Mammary epithelial cell (primary cell): ENCODE data around the gene MCL1.

ENCODE experiments used
- EZH2 ChIP-seq: IDR thresholded peaks from 2 replicates; pipeline ENCODE4 v1.6.1; 2012; ENCODE audit warnings: low read length, inconsistent platforms, borderline replicate concordance
- TF ChIP-seq, protein P1 (sequence below), 2 donors: IDR thresholded peaks in 1 of 2; conservative IDR thresholded peaks in 1 of 2; 2 replicates each; pipeline ENCODE4 v1.5.1; 2011 to 2012; ENCODE audit warnings: inconsistent platforms in 2 of 2, low read length in 2 of 2, mild to moderate bottlenecking in 2 of 2, control low read depth in 1 of 2, low read depth in 1 of 2; ENCODE audit not compliant: insufficient read depth in 1 of 2; ENCODE audit errors: extremely low read depth in 1 of 2

DNA sequence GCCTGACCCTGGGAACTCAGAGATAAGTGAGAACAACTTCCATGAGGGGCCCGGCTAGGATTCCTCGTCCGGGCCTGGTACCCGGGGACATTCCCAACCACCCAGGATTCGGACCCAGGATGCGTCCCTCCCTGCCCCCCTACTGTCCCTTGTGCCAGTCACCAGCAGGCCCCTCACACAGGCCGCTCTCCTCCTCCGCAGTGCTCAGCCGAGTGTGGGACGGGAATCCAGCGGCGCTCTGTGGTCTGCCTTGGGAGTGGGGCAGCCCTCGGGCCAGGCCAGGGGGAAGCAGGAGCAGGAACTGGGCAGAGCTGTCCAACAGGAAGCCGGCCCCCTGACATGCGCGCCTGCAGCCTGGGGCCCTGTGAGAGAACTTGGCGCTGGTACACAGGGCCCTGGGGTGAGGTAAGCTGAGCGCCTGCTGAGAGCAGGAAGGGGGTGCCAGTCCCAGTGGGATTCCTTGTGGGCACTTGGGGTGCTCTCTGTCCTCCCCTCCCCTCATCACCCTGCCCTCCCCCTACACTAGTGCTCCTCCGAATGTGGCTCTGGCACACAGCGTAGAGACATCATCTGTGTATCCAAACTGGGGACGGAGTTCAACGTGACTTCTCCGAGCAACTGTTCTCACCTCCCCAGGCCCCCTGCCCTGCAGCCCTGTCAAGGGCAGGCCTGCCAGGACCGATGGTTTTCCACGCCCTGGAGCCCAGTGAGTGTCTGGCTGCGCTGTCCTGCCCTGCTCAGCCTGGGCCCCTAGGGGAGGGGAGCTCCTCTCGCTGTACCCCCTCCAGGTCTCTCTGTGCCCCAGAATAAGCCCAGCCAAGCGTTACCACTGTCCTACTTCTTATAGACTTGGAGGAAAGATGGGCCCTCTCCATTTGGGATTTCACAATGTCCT lies 20.4 kb downstream of the MCL1 start:
- TF ChIP-seq, protein P1, sequence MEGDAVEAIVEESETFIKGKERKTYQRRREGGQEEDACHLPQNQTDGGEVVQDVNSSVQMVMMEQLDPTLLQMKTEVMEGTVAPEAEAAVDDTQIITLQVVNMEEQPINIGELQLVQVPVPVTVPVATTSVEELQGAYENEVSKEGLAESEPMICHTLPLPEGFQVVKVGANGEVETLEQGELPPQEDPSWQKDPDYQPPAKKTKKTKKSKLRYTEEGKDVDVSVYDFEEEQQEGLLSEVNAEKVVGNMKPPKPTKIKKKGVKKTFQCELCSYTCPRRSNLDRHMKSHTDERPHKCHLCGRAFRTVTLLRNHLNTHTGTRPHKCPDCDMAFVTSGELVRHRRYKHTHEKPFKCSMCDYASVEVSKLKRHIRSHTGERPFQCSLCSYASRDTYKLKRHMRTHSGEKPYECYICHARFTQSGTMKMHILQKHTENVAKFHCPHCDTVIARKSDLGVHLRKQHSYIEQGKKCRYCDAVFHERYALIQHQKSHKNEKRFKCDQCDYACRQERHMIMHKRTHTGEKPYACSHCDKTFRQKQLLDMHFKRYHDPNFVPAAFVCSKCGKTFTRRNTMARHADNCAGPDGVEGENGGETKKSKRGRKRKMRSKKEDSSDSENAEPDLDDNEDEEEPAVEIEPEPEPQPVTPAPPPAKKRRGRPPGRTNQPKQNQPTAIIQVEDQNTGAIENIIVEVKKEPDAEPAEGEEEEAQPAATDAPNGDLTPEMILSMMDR (conservative IDR thresholded peaks at IDR 0.05 in 1 of 2, IDR thresholded peaks at IDR 0.05 in 1 of 2; ENCODE audit: extremely low read depth in 1 of 2, insufficient read depth in 1 of 2, low read depth in 1 of 2, low read length in 2 of 2): no peak
- TF ChIP-seq EZH2: no peak
